ENCODE data around the gene ZNRF1.

ZNRF1 gene

DNA sequence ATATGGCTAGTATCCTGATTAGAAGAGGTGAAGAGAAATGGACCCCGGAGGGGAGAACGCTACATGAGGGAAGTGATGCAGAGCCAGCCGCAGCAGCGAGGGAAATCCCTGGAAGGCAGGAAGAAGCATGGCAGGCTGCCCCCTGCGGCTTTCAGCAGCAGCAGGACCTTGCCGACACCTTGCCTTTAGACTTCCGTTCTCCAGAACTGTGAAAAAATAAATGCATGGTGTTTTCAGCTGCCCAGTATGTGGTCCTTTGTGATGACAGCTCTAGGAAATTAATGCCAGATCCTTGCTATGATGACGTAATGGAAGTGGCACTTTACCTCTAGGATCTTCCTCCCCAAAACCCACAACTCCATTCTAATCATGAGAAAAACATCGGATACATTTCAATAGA, 139.8 kb downstream of the ZNRF1 start:
- DNase-seq (ENCODE audit: low read depth in 1 of 2, low spot score in 1 of 2): no peak

DNA sequence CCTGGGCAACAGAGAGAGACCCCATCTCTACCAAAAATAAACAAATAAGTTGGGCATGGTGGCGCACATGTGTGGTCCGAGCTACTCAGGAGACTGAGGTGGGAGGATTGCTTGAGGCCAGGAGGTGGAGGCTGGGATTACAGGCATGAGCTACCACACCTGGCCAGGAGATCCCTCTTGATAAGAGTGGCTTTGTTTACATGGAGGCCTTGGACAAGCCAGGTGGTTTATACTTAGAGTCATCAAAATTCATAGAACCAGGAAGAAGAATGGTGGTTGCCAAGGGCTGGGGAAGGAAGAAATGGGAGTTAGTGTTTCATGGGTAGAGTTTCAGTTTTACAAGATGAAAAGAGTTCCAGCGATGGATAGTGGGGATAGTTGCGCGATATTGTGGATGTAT, 140.7 kb downstream of the ZNRF1 start:
- DNase-seq (ENCODE audit: low read depth in 1 of 2, low spot score in 1 of 2): no peak

DNA sequence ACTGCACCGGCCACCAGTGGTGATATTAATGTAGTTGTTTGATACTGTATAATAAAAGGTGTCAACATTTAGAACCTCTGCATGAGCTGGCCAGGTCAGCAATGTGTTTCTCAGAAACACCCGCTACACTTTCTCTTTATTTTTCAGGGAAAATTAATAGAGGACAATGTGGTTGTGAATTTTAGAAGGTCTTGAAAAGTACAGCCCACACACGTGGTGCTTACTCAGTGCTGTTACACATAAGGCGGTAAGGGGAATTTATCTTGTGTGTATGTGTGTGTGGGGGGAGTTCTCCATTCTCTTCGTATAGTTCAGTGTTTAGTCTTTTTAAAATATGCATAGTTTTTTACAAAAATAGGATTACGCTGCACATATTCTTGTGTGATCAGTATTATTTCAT, 145.1 kb downstream of the ZNRF1 start:
- no peak for DNase-seq (ENCODE audit: low read depth in 1 of 2, low spot score in 1 of 2)

DNA sequence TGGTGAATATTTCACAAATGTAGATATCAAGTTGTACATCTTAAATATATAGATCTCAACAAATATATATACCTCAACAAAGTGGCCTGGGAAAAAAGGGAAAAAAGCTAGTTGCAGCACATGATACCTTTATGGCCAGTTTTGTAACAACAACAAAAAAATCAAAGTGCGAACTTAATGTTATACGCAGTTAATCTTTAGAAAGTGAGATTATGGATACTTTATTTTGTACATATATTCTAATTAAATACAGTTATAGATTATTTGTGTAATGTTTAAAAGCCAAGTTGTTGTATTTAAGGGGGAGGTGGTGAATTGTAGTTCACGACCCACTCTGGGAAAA, 149.1 kb downstream of the ZNRF1 start:
- DNase-seq (ENCODE audit: low read depth in 1 of 2, low spot score in 1 of 2): no peak

DNA sequence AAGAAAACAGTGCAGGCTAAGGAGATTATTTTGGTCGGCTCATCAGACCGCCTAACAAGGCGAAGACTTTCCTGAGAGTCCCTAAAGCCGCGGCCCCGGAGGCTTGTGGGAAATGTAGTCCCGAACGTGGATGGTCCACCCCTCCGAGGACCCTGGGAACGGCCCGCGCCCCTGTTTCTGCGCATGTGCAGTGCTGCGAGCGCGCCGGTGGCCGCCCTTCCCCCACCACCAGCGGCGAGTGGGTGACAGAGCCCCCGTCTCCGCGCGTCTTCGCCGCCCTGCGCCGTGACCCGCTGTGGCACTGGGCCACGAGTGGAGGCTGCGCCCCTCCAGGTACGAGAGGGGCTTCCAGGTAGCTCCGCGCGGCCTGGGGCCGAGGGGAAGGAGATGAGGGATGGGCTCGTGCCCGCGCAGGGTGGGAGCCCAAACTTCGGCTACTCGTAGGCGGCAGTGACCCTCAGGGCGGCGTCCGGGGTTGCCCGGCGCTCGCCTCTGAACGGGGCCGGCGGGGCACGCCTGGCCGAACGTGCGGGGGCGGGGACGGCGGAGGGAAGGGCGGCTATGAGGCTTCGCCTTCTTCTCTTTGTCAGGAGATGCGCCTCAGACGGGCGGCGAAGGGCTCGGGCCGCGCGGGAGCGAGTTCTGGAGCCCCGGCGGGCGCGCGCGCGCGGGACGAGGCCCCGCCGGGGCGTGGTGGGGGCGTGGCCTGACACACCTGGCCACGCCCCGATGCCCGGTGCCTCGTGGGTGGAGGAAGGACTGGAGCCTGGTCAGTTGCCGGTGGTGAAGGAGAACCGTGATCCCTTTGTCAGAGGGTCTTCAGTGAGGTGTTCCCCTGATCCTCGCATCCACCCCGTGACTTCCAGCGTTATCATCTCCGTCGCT, 149.7 kb downstream of the ZNRF1 start, which contains the start of gene ZFP1:
Gene ZFP1 (plus strand): TSS at position 214 of the 885 bp plus-strand sequence. CDS start 4,428 bp downstream, outside the sequence.
- DNase-seq (ENCODE audit: low read depth in 1 of 2, low spot score in 1 of 2): peak; percentile 91

DNA sequence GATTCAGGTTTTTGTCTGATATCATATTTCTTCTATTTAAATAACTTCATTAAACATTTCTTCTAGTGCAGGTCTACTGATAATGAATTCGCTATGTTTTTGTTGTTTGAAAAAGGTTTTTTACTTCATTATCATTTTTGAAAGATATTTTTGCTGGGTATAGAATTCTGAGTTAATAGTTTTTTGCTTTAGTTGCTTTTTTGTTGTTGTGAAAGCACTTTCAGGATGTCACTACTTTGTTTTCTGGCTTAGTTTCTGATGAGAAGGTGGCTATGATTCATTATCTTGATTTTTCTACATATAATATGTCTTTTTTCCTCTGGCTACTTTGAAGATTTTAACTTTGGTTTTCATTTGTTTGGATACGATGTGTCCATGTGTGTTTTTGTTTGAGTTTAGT, 153.0 kb downstream of the ZNRF1 start:
- no peak for DNase-seq (ENCODE audit: low read depth in 1 of 2, low spot score in 1 of 2)

DNA sequence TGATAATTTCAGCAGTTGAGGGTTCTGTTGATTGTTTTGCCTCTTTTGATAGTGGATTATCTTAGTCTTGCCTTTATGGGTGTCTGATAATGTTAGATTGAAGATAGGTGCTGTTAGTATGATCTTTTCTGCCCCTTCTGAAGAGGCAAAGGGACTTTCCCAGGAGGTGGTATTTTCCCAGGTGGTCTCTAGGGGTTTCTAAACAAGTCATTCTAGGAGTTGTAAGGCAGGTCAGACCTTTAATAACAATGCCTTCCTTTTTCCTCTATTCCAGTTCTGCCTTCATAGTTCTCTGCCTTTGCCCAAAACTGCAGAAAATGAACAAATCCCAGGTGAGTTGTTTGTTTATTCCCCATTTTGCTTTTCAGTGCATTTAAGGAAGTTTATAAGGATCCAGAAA, 153.8 kb downstream of the ZNRF1 start:
- no peak for DNase-seq (ENCODE audit: low read depth in 1 of 2, low spot score in 1 of 2)

DNA sequence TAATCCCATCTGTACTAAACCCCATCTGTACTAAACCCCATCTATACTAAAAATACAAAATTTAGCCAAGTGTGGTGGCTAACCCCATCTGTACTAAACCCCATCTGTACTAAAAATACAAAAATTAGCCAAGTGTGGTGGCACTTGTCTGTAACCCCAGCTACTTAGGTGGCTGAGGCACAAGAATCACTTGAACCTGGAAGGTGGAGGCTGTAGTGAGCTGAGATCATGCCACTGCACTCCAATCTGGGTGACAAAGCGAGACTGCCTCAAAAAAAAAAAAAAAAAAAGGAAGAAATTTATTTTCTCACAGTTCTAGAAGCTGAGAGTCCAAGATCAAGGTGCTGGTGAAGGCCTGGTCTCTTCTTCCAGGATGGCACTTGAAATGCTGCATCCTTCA, 161.6 kb downstream of the ZNRF1 start:
- DNase-seq (ENCODE audit: low read depth in 1 of 2, low spot score in 1 of 2): no peak

Data from activated T-helper 1 cell treated with anti-CD3 and anti-CD28 coated beads, Interleukin-2, amount 50 U/mL, for 16 hours (primary cell).